ENCODE data around the gene SEH1L.

SEH1L gene

GRCh38 chr18:13003466-13003896, 55.7 kb downstream of the SEH1L start:
- TF ChIP-seq, protein P1, sequence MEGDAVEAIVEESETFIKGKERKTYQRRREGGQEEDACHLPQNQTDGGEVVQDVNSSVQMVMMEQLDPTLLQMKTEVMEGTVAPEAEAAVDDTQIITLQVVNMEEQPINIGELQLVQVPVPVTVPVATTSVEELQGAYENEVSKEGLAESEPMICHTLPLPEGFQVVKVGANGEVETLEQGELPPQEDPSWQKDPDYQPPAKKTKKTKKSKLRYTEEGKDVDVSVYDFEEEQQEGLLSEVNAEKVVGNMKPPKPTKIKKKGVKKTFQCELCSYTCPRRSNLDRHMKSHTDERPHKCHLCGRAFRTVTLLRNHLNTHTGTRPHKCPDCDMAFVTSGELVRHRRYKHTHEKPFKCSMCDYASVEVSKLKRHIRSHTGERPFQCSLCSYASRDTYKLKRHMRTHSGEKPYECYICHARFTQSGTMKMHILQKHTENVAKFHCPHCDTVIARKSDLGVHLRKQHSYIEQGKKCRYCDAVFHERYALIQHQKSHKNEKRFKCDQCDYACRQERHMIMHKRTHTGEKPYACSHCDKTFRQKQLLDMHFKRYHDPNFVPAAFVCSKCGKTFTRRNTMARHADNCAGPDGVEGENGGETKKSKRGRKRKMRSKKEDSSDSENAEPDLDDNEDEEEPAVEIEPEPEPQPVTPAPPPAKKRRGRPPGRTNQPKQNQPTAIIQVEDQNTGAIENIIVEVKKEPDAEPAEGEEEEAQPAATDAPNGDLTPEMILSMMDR (IDR thresholded peaks at IDR 0.05; ENCODE audit: low read depth, low read length, missing control alignments) = peak; percentile 68
- DNase-seq = peak; percentile 68
- Histone ChIP-seq H3K4me3 (ENCODE audit: low read depth, low read length) (no peak overlapping the region), H3K27ac (no peak overlapping the region), H3K36me3 (replicated peaks) (no peaks in the 10 kb centered on the region), H3K27me3 (replicated peaks) (no peaks in the 10 kb centered on the region)
- in situ Hi-C loops (cut with HindIII; ENCODE audit: low pct_ligation_motif_present, low sequenced_read_pairs) = no loop called here

DNA sequence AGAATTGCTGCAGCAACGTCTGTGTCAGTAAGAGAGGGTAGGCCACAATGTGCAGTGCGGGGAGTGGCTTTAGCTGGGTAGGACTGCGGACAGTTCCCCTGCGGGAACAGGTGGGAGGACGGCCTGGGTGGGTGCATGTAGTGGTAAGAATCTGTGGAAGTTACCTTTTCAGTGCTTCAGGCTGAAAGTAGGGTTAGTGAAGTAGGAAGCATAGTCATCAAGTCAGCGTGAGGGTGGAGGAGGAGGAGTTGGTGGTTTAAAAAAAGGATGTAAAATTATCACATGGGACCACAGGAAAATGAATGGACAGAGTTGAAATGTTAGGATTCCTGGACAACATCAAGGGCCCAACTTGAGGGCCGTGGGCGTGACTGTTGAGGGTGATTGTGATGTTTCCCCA, 56.6 kb downstream of the SEH1L start:
- TF ChIP-seq, protein P1 (IDR thresholded peaks at IDR 0.05; ENCODE audit: low read depth, low read length, missing control alignments) = no peak
- Histone ChIP-seq H3K27me3 (replicated peaks) (no peaks in the 10 kb centered on the region), H3K27ac (no peak overlapping the region), H3K36me3 (replicated peaks) (no peaks in the 10 kb centered on the region), H3K4me3 (ENCODE audit: low read depth, low read length) (no peak overlapping the region)
- in situ Hi-C loops (cut with HindIII; ENCODE audit: low pct_ligation_motif_present, low sequenced_read_pairs) = no loop called here
- DNase-seq = no peak

- TF ChIP-seq, protein P1 (IDR thresholded peaks at IDR 0.05; ENCODE audit: low read depth, low read length, missing control alignments) = no peak
- no peak for DNase-seq
- in situ Hi-C loops (cut with HindIII; ENCODE audit: low pct_ligation_motif_present, low sequenced_read_pairs) = no loop called here
Measured at GRCh38 chr18:13005289-13005688, 57.5 kb downstream of the SEH1L start.

DNA sequence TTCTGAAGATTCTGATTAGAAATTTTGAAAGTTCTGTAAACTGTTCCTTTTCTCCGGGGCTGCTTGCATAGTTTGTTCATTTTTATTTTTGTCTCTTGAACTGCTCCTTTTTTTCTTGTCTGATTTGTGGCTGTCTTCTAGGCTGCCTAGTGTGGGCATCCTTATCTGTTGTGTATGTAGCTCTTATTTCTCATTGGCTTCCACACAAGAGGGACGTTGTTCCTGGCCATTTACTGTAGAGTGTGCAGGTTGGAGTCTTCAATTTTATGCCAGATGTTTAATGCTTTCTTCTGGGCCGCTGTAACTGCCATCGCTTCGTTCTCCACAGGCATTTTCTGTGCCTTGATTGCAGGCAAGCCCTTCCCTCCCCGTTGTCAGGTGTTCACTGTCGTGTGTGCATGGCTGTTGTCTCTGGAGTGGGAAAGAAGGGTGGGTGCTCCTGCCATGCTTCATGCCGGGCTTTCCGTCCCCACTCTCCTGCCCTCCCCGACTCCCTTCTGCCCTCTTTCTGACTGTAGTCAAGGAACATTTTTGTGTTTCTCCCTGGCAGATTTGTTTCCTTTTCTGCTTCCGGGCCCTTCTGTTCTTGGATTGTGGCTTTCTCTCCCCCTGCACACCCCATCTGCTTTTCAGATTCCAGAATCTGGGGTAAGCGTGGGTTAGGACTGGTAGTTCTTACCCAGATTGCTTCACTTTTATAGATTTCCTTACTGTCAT, 58.9 kb downstream of the SEH1L start:
- no peak overlapping the region for H3K27ac ChIP-seq
- in situ Hi-C loops (cut with HindIII; ENCODE audit: low pct_ligation_motif_present, low sequenced_read_pairs) = no loop called here
- H3K36me3 ChIP-seq (replicated peaks) = peaks cover 1% of the 10 kb centered on the region
- TF ChIP-seq, protein P1 (IDR thresholded peaks at IDR 0.05; ENCODE audit: low read depth, low read length, missing control alignments) = no peak
- no peaks in the 10 kb centered on the region for H3K27me3 ChIP-seq (replicated peaks)
- DNase-seq = no peak
- H3K4me3 ChIP-seq (ENCODE audit: low read depth, low read length) = no peak overlapping the region

More at GRCh38 chr18:13005289-13005688, 57.5 kb downstream of the SEH1L start:
- no peaks in the 10 kb centered on the region for H3K36me3 ChIP-seq (replicated peaks)
- H3K27me3 ChIP-seq (replicated peaks) = no peaks in the 10 kb centered on the region
- no peak overlapping the region for H3K4me3 ChIP-seq (ENCODE audit: low read depth, low read length)
- H3K27ac ChIP-seq = no peak overlapping the region

DNA sequence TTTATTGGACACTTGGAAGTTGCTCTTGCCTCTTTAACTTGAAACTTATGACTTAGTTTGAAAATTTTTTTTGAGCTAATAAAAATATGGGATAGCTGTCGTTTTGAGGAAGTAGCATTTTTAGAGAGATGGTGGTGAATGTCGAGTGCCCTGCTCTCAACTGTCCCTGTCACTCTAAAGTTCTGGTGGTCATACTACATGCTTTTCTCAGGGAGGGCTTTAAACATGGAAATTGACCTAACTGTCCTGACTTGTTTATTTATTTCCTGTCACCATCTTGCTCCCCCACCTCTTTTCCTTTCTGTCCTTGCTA, 59.4 kb downstream of the SEH1L start:
- Histone ChIP-seq H3K36me3 (replicated peaks) (peaks cover 5% of the 10 kb centered on the region), H3K27ac (no peak overlapping the region)
- in situ Hi-C loops (cut with HindIII; ENCODE audit: low pct_ligation_motif_present, low sequenced_read_pairs) = no loop called here

More for the DNA sequence above, 59.4 kb downstream of the SEH1L start:
- TF ChIP-seq, protein P1 (IDR thresholded peaks at IDR 0.05; ENCODE audit: low read depth, low read length, missing control alignments) = no peak
- no peak overlapping the region for H3K4me3 ChIP-seq (ENCODE audit: low read depth, low read length)
- no peak for DNase-seq
- H3K27me3 ChIP-seq (replicated peaks) = no peaks in the 10 kb centered on the region
